Measurements from ENCODE around the gene RAB27A.
"Not testable (repeated sequence)": the region's sequence is repeated elsewhere in the genome, so short reads cannot be mapped to it uniquely, and the experiment has no call there.

Gene RAB27A

GRCh38 chr15:55250392-55250791 lies 39.2 kb downstream of the RAB27A start:
- DNase-seq (ENCODE audit: low spot score), result no peak

GRCh38 chr15:55249885-55250284 lies 39.7 kb downstream of the RAB27A start:
- DNase-seq (ENCODE audit: low spot score), result not testable (repeated sequence)

GRCh38 chr15:55248895-55249294 lies 40.7 kb downstream of the RAB27A start:
- DNase-seq (ENCODE audit: low spot score), result no peak

GRCh38 chr15:55247766-55248427 lies 41.7 kb downstream of the RAB27A start:
- DNase-seq (ENCODE audit: low spot score), result no peak

- no peak for DNase-seq (ENCODE audit: low spot score)
Measured at GRCh38 chr15:55247311-55247710, 42.3 kb downstream of the RAB27A start.

- DNase-seq (ENCODE audit: low spot score), result no peak
Measured at GRCh38 chr15:55246567-55246966, 43.0 kb downstream of the RAB27A start.

GRCh38 chr15:55245059-55245458 lies 44.6 kb downstream of the RAB27A start:
- DNase-seq (ENCODE audit: low spot score), result no peak

GRCh38 chr15:55241891-55242290 lies 47.7 kb downstream of the RAB27A start:
- DNase-seq (ENCODE audit: low spot score), result no peak

GRCh38 chr15:55241186-55241585 lies 48.4 kb downstream of the RAB27A start:
- no peak for DNase-seq (ENCODE audit: low spot score)

GRCh38 chr15:55240125-55240760 lies 49.4 kb downstream of the RAB27A start:
- DNase-seq (ENCODE audit: low spot score), result no peak

- no peak for DNase-seq (ENCODE audit: low spot score)
Measured at GRCh38 chr15:55239440-55240124, 50.0 kb downstream of the RAB27A start.

- no peak for DNase-seq (ENCODE audit: low spot score)
Measured at GRCh38 chr15:55238877-55239276, 50.7 kb downstream of the RAB27A start.

GRCh38 chr15:55237219-55238130 lies 52.1 kb downstream of the RAB27A start:
- DNase-seq (ENCODE audit: low spot score), result no peak

- DNase-seq (ENCODE audit: low spot score), result no peak
Measured at GRCh38 chr15:55235546-55236036, 54.0 kb downstream of the RAB27A start.

GRCh38 chr15:55234800-55235104 lies 54.9 kb downstream of the RAB27A start:
- DNase-seq (ENCODE audit: low spot score), result no peak

GRCh38 chr15:55234104-55234799 lies 55.4 kb downstream of the RAB27A start:
- DNase-seq (ENCODE audit: low spot score), result no peak

GRCh38 chr15:55231455-55231854 lies 58.2 kb downstream of the RAB27A start:
- no peak for DNase-seq (ENCODE audit: low spot score)

- no peak for DNase-seq (ENCODE audit: low spot score)
Measured at GRCh38 chr15:55230953-55231352, 58.7 kb downstream of the RAB27A start.

- no peak for DNase-seq (ENCODE audit: low spot score)
Measured at GRCh38 chr15:55230051-55230670, 59.5 kb downstream of the RAB27A start.

- DNase-seq (ENCODE audit: low spot score), result no peak
Measured at GRCh38 chr15:55226127-55226526, 63.5 kb downstream of the RAB27A start.

GRCh38 chr15:55224892-55225291 lies 64.7 kb downstream of the RAB27A start:
- DNase-seq (ENCODE audit: low spot score), result no peak
